OCI-LY1 (cell line): ENCODE data around the gene MYO10.
"Not testable (repeated sequence)": the region's sequence is repeated elsewhere in the genome, so short reads cannot be mapped to it uniquely, and the experiment has no call there.

Experiments used
- H2AFZ ChIP-seq: fragments of 200-600 bp; sonication (generic), shearing (Covaris generic); 2 replicates; pipeline ENCODE4 v1.6.0; 2014; ENCODE audit warnings: antibody characterized with exemption, mild to moderate bottlenecking, low read length
- H3F3A ChIP-seq: fragments of 200-600 bp; sonication (generic), shearing (Covaris generic); 2 replicates; pipeline ENCODE4 v1.6.0; 2014; ENCODE audit warnings: mild to moderate bottlenecking, antibody characterized with exemption, low read length, moderate library complexity; ENCODE audit not compliant: insufficient read depth
- H3K27ac ChIP-seq: fragments of 200-600 bp; sonication (generic); 2 replicates; pipeline ENCODE4 v1.5.1; 2014; ENCODE audit warnings: low read length, mixed run types, mild to moderate bottlenecking, low read depth; ENCODE audit not compliant: poor library complexity, severe bottlenecking
- H3K27me3 ChIP-seq: fragments of 200-600 bp; sonication (generic); 2 replicates; pipeline ENCODE4 v1.6.0; 2014; ENCODE audit warnings: antibody characterized with exemption, mild to moderate bottlenecking, low read length, moderate library complexity; ENCODE audit not compliant: insufficient read depth
- H3K36me3 ChIP-seq: fragments of 200-600 bp; sonication (generic); 2 replicates; pipeline ENCODE4 v1.6.1; 2014; ENCODE audit warnings: mild to moderate bottlenecking, antibody characterized with exemption, low read length, moderate library complexity, mixed read lengths; ENCODE audit not compliant: insufficient read depth
- H3K4me1 ChIP-seq: fragments of 200-600 bp; sonication (generic); 2 replicates; pipeline ENCODE4 v1.5.1; 2014; ENCODE audit warnings: mild to moderate bottlenecking, low read length, moderate library complexity; ENCODE audit not compliant: insufficient read depth, severe bottlenecking
- H3K4me2 ChIP-seq: fragments of 200-600 bp; sonication (generic), shearing (Covaris generic); 2 replicates; pipeline ENCODE4 v1.6.1; 2014; ENCODE audit warnings: low read length
- H3K4me3 ChIP-seq: fragments of 200-600 bp; sonication (generic); 2 replicates; pipeline ENCODE4 v1.5.1; 2014; ENCODE audit warnings: low read length, low read depth, mild to moderate bottlenecking, mixed read lengths; ENCODE audit not compliant: poor library complexity, severe bottlenecking
- H3K79me2 ChIP-seq: fragments of 200-600 bp; shearing (Covaris generic); 2 replicates; pipeline ENCODE4 v1.6.1; 2016; ENCODE audit warnings: mixed run types, low read length, mixed read lengths; ENCODE audit not compliant: insufficient read depth
- H3K9ac ChIP-seq: fragments of 200-600 bp; sonication (generic), shearing (Covaris generic); 2 replicates; pipeline ENCODE4 v1.6.1; 2014; ENCODE audit warnings: mild to moderate bottlenecking, low read length, mixed read lengths
- H3K9me2 ChIP-seq: fragments of 200-600 bp; sonication (generic), shearing (Covaris generic); 2 replicates; pipeline ENCODE4 v1.6.1; 2014; ENCODE audit warnings: low read depth, mild to moderate bottlenecking, low read length, mixed read lengths
- H3K9me3 ChIP-seq: fragments of 200-600 bp; shearing (Covaris generic); 2 replicates; pipeline ENCODE4 v1.6.1; 2014; ENCODE audit warnings: low read length, mixed read lengths
- H4K20me1 ChIP-seq: fragments of 200-600 bp; sonication (generic), shearing (Covaris generic); 2 replicates; pipeline ENCODE4 v1.6.0; 2016; ENCODE audit warnings: mild to moderate bottlenecking, low read length; ENCODE audit not compliant: insufficient read depth
- EZH2 ChIP-seq: fragments of 200-600 bp; sonication (generic), shearing (Covaris generic); IDR thresholded peaks from 2 replicates; pipeline ENCODE4 v1.8.0; 2017; ENCODE audit warnings: borderline replicate concordance, mixed run types, mild to moderate bottlenecking, antibody characterized with exemption, low read length, moderate library complexity, mixed read lengths
- TF ChIP-seq, protein P1 (sequence below): fragments of 200-600 bp; sonication (generic), shearing (Covaris generic); IDR thresholded peaks from 2 replicates; pipeline ENCODE4 v1.5.1; 2017; ENCODE audit warnings: mild to moderate bottlenecking, antibody characterized with exemption, low read length, moderate library complexity, mixed read lengths

Gene MYO10

DNA sequence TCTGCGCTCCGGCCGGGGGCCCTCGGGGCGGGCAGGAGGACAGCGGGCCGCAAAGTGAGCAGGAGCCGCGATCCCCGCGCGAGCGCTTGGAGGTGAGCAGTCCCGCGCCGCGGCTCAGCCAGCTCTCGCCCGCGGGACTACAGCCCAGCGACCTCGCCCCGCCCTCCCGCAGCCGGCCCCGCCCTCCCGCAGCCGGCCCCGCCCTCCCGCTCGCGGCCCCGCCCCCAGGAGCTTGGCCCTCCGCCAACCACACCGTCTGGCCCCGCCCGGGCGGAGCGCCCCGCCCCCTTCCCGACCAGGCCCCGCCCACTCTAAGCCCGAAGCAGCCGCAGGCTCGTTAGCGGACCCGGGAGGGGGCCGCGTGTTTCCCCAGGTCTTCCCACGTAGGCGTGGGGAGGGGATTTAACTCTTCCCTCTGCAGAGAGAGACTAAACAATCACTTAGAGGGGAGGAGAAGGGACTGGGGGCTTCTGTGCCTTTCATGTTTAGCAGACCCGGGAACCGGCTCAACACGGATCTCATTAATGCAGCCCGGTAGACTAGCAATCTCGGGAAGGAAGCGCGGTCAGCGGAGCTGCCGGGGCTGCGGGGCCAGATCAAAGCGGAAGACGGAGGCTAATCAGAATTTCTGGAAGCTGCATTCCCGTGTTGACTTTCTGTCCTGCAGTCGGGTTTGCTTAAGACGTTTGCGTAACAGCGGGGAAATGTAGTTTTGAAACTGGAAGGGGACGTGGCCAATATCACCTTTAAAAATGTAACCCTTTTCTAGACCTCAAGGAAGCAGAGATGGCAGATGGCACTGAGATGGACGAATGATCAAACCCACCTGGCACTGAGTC lies at the start of gene MYO10:
Gene MYO10 (minus strand): TSS at position 139 of the 839 bp plus-strand sequence. CDS start 480 bp downstream, outside the sequence.
- no peaks in the 10 kb centered on the region for H3K36me3 ChIP-seq
- TF ChIP-seq, protein P1, sequence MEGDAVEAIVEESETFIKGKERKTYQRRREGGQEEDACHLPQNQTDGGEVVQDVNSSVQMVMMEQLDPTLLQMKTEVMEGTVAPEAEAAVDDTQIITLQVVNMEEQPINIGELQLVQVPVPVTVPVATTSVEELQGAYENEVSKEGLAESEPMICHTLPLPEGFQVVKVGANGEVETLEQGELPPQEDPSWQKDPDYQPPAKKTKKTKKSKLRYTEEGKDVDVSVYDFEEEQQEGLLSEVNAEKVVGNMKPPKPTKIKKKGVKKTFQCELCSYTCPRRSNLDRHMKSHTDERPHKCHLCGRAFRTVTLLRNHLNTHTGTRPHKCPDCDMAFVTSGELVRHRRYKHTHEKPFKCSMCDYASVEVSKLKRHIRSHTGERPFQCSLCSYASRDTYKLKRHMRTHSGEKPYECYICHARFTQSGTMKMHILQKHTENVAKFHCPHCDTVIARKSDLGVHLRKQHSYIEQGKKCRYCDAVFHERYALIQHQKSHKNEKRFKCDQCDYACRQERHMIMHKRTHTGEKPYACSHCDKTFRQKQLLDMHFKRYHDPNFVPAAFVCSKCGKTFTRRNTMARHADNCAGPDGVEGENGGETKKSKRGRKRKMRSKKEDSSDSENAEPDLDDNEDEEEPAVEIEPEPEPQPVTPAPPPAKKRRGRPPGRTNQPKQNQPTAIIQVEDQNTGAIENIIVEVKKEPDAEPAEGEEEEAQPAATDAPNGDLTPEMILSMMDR: no peak
- no peak for TF ChIP-seq EZH2
- no peaks in the 10 kb centered on the region for H3K79me2 ChIP-seq
- no peak within 1 kb of the TSS for H3K9ac ChIP-seq
- H3F3A ChIP-seq: no peaks in the 10 kb centered on the region
- peak within 1 kb of the TSS; percentile 63 for H3K4me2 ChIP-seq
- no peak within 1 kb of the TSS for H2AFZ ChIP-seq
- H4K20me1 ChIP-seq: no peaks in the 10 kb centered on the region
- H3K4me1 ChIP-seq: peaks cover 6% of the 10 kb centered on the region
- H3K27me3 ChIP-seq: no peaks in the 10 kb centered on the region
- H3K27ac ChIP-seq: no peak within 1 kb of the TSS
- H3K4me3 ChIP-seq: peak within 1 kb of the TSS; percentile 53
- H3K9me2 ChIP-seq: no peaks in the 10 kb centered on the region
- H3K9me3 ChIP-seq: no peaks in the 10 kb centered on the region

DNA sequence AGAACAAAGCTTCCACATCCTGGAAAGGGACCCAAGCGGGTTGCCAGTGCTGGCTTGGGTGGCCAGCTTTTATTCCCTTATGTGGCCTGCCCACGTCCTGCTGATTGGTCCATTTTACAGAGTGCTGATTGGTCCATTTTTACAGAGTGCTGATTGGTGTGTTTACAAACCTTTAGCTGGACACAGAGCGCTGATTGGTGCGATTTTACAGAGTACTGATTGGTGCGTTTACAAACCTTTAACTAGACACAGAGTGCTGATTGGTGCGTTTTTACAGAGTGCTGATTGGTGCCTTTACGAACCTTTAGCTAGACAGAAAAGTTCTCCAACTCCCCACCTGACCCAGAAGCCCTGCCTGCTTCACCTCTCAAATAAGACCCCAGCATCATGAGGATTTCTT lies 49.2 kb upstream of the MYO10 start:
- not testable (repeated sequence) for H2AFZ ChIP-seq, H3K9ac ChIP-seq, H3K4me2 ChIP-seq, H3K4me1 ChIP-seq, H3K4me3 ChIP-seq, H3K36me3 ChIP-seq, H3K9me2 ChIP-seq, H3K27ac ChIP-seq, H3K27me3 ChIP-seq, H4K20me1 ChIP-seq, H3F3A ChIP-seq, H3K79me2 ChIP-seq, H3K9me3 ChIP-seq

DNA sequence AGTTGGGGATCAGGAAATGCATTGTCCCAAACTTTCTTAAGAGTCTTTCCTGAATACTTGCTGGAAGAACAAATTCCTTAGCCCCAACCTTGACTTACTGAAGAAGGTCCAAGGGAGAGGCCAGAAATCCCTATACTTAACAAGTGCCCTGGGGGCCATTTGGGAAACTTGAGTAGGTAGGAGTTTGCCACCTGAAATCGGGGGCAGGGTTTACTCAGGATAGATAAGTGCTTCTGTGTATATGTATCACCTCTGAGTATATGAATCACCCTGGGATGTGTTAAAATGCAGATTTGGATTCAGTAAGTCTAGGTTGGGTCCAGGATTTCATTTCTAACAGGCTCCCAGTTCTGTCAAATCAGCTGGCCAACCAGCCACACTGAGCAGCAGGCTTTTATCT lies 47.9 kb upstream of the MYO10 start:
- TF ChIP-seq, protein P1: no peak
- no peak for TF ChIP-seq EZH2
- H3F3A ChIP-seq: no peaks in the 10 kb centered on the region
- H3K9ac ChIP-seq: no peak overlapping the region

More for the DNA sequence above, 47.9 kb upstream of the MYO10 start:
- Histone ChIP-seq H3K79me2 (no peaks in the 10 kb centered on the region), H3K4me1 (no peaks in the 10 kb centered on the region), H3K4me3 (no peak overlapping the region), H3K36me3 (no peaks in the 10 kb centered on the region), H2AFZ (no peak overlapping the region), H3K27me3 (no peaks in the 10 kb centered on the region), H3K27ac (no peak overlapping the region), H3K4me2 (no peak overlapping the region), H3K9me2 (no peaks in the 10 kb centered on the region), H3K9me3 (no peaks in the 10 kb centered on the region), H4K20me1 (no peaks in the 10 kb centered on the region)
